GM21619 (cell line): Measurements from ENCODE around the gene DZIP3.
"Not testable (repeated sequence)": the region's sequence is repeated elsewhere in the genome, so short reads cannot be mapped to it uniquely, and the experiment has no call there.

Source experiments
- ATAC-seq: cut with Tn5 transposase; IDR thresholded peaks from one replicate; pipeline ENCODE4 v1.9.1; 2021; ENCODE audit not compliant: unreplicated experiment

Gene DZIP3

DNA sequence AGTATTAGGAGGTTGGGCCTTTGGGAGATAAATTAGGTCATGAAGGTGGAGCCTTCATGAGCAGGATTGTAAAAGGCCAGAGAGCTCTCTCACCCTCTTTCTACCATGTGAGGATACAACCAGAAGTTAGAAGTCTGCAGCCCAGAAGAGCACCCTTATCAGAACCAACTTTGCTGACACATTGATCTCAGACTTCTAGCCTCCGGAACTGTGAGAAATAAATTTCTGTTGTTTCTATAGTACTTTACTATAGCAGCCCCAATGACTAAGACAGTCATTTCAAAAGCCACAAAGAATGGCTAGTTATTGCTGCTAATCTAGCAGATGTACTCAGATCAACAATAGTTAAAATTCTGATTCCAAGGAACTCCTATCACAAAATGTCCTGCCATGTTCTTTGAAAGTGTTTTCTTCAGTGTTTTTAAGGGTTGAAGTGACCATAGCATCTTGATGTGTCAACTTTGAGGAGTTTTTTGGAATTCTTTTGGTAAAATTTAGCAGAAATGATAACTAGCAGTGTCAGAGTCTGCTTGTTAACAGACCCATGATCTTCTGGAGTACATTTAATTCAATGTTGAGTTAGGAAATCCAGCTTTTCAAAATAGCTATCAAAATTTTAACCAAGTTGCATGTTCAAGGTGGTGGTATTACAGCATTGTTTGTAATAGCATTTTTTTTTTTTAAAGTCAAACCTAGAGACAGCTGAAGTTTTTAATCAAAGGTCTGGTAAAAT is 10.3 kb downstream of the DZIP3 start:
- no peak for ATAC-seq

DNA sequence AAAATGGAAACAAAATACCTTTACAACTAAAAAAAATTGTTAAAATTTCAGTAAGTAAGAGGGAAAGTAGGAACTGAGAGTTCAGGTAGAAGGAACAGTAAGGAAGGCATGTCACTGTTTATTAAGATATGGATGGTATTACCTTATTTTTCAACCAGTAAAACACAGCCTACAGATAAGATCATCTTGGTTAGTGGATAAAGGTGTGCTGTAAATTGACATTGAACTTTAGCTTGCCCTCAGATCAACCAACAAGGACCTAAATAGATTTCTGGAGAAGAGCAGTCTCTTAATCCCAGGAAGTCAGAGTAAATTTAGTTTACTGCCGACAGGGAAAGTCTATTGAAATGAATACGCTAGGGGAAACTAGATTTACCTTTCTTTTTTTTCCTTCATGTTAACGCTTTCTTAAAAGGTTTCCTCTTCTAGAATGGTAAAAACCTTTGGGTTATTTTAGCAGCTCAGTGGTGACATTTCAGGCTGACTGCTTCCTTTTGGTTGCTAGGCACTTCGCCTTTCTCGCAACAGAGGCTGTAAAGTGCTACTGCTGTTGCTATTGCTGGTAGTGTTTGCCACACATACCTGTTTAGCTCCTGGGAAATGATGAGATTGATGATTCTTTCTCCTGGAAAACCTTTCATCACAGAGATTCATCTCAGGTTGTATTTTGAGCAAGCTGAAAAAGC is 12.9 kb downstream of the DZIP3 start:
- ATAC-seq, result peak; percentile 76

DNA sequence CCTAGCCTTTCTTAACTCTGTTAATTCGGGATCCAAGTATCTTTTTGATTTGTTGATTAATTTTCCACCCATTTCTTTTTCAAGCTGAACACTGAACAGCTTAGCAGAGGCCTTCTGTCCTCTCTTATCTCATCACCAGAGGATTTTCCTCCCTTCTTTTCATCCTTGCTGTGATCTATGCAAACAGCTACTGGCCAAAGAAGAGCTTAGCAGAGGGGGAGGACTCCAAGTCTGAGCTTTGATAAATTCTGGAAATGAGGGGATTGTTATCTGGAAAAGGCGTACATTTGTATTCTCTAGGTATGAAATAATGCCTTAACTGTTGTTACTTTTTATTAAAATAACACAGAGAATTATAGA is 13.4 kb downstream of the DZIP3 start:
- no peak for ATAC-seq

DNA sequence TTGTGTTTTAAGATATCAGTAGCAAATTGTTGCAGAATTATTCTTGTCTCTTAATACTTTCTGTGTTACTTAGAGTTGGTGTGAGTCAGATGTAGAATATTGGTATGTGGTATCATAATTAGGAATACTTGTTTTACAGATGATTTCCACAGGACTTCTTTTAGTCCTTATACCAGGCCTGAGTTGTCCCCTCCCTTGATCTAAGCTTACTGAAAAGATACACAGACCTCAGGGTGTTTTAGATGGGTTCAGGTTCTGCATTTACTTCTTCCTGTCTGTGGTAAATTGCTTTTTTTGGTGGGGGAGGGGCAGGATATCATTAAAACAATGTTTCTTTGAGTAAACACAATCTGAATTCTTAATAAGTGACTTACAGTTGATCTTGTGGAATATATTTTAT is 14.2 kb downstream of the DZIP3 start:
- ATAC-seq, result no peak

DNA sequence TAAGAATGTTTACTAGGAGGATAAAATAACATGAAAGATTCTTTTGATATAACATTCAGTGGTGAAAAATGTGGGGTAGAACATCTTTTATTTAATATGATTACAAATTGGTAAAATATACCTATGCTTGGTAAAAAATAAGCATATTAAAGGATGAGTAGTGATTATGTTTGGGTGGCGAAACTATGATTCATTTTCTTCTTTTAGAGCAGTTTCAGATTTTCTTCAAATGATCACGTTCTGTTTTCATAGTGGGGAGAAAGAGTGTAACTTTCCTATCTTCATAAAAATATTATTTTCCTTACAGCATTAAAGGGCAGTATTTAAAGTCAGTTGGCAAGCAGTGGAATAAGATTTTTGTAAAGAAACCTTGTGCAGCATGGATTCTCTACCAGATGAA is 15.5 kb downstream of the DZIP3 start:
- ATAC-seq, result no peak

DNA sequence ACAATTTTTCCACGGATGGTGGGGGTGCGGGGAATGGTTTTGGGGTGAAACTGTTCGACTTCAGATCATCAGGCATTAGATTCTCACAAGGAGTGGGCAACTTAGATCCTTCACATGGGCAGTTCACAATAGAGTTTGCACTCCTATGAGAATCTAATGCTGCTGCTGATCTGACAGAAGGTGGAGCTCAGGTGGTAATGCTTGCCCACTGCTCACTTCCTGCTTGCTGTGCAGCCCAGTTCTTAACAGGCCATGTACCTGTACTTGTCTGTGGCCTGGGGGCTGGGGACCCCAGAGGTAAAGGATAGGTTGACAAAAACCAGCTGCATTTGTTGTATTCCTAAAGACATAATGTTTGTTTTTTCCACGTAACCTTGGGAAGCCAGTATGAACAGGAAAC is 16.0 kb downstream of the DZIP3 start:
- no peak for ATAC-seq

DNA sequence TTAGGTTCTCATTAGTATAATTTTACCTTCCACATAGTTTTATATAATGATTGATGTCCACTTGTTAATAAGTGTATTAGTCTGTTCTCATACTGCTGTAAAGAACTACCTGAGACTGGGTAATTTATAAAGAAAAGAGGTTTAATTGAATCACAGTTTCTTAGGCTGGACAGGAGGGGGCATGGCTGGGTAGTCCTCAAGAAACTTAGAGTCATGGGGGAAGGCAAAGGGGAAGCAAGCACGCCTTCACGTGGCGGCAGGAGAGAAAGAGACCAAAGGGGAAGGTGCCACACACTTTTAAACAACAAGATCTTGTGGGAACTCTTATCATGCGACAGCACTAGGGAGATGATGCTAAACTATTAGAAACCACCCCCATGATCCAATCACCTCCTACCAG is 19.2 kb downstream of the DZIP3 start:
- no peak for ATAC-seq

DNA sequence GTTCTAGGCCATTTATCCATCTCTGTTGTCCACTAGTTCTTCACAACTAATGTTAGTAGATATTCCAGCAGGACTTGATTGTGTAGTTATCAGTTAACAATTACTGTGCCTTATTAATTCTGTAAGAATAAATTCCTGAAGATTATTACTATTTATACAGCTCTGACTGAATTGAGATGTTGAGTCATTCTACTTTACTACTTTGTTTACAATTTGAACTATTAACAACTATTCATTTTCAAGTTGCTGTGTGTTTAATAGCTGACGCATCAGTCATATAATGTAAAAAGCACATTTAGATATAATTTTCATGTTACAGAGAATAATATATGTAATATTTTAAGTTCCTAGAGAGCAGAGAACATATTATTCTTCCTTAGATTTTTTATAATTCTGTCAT is 21.1 kb downstream of the DZIP3 start:
- ATAC-seq, result no peak

DNA sequence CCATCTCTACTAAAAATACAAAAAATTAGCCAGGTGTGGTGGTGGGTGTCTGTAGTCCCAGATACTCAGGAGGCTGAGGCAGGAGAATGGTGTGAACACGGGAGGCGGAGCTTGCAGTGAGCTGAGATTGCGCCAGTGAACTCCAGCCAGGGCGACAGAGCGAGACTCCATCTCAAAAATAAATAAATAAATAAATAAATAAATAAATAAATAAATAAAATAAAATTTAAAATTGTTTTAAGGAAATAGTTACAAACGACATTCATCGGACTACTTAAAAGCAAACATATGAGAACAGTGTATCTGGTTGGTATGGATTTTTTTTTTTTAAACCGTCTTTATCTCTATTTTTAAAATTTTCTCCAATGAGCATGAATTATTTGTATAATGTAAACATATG is 26.6 kb downstream of the DZIP3 start:
- ATAC-seq, result not testable (repeated sequence)

DNA sequence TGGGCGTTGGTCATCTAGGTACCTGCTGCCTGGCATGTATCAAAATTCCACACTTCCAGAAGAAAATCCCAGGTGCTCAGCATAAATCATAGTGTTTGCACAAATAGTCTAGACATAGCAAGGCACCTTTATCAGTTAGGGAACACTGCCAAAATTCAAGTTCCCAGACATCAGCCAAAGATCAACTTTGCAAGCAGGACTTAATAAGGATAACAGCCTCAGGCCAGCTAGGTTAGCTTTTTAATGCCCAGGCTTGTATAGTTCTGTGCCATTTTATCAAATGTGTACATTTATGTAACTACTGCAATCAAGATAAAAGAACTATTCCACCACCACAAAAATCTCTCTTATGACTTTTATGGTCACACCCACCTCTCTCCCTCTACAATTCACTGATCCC is 30.7 kb downstream of the DZIP3 start:
- no peak for ATAC-seq

DNA sequence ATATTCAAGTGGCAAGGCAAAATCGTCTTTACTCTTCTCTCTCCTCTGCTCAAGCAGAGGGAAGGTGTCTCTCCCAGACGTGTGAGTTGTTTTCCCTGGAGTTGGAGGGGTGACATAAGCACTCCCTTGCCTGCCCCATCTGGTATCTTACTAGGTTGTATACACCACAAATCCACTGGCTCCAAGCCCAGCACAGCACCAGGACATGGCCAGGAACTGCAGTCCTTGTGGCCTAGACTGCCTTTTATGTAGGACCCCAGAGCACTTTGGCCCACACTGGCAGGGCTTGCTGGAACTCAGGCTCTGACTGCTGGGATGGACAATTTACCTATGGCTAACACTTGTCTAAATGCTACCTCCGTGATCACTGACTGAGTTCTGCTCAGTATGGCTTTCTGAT is 34.0 kb downstream of the DZIP3 start:
- no peak for ATAC-seq

DNA sequence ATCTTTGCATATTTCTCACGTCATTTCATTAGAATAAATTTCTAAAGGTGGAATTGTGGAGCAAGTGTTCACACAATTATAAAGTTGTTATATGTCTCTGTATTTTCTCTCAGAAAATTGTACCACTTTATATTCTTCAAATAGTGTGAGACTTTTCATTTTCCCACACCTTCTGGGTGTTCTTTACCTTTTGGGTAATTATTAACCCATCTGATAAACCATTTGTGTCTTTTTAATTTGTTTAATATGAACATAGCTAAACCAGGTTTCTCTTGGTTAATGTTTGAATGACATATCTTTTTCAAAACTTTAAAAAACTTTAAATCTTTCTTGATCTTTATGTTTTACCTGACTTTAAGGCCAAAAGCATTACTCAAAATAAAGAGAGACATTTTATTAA is 40.5 kb downstream of the DZIP3 start:
- no peak for ATAC-seq

DNA sequence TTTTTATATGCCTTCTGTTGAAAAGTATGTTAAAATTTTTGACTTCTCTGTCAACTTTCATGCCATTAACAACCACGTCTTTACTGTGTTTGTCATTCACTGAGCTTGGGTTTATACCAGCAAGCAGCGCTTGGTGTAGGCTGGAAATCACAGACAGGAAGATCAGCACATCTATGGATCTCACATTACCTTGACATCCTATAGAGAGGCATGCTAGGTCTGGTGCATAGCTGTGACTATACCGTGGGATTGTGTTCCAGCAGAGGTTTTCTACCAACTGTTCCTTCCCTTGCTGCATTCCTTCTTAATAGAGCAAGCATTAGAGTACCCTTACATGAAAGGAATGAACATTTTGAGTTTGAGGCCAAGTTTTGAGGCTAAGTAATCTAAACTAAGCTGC is 53.0 kb downstream of the DZIP3 start:
- no peak for ATAC-seq

DNA sequence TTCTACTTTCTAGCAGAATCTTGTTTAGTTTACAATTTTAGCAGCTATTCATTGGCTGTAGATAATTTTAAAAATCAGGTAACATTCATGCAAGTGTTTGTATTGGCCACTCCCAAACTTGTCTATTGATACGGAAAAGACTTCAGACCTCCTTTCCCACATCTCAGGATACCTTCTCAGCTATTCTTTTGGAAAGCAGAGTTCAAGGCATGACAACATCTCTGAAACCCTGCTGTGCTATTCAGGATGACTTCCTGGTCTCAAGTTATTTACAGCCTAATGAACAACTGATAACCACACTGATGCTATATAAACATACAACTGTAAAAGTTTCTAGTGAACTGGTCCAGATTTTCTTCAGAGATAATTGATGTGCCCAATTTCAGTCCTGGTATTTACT is 55.8 kb downstream of the DZIP3 start:
- no peak for ATAC-seq

DNA sequence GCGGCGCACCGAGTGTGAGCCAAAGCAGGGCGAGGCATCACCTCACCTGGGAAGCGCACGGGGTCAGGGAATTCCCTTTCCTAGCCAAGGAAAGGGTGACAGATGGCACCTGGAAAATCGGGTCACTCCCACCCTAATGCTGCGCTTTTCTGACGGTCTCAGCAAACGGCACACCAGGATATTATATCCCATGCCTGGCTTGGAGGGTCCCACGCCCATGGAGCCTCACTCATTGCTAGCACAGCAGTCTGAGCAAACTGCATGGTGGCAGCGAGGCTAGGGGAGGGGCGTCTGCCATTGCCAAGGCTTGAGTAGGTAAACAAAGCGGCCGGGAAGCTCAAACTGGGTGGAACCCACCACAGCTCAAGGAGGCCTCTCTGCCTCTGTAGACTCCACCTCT is 66.1 kb downstream of the DZIP3 start:
- not testable (repeated sequence) for ATAC-seq

DNA sequence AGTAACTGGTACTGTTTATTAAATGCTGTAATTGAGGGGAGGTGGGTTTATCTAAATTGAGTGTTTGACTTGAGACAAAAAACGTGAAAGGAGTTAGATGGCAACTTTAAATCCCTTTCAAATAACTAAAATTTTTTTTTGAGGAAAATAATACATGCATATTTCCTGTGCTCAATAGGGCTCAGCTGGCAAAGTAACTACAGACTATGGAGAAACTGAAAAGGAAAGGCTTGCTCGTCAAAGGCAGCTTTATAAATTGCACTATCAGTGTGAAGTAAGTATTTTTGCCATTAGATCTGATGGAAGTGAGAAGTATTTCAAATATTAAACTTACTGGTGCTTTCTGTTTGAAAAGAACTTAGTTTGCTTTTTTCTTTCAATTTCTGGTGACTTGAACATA is 72.2 kb downstream of the DZIP3 start:
- ATAC-seq, result no peak

DNA sequence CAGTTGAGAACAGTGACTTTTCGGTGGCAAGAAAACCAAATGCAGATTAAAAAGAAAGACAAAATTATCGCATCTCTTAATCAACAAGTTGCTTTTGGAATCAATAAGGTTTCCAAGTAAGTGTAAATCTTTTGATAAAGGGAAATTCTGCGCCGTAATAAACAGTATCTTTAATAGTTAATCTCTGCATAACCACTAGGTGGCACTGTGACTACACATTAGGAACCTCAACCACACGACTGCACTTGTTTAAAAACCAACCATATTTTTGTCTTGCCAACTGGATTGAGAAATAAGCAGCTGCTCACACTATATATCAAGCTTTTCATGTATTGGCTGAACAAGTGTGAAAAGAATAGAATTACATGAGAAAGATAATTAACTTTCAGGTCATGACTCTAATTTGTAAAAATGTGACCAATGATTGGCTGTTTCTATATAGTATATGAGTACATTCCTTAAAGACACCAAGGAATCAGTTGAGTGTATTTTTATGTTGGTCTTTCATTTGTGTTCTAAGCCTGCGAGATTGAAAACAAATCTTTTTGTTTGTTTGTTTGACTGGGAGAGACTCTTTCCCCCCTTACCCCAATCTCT is 72.7 kb downstream of the DZIP3 start:
- ATAC-seq, result peak; percentile 89

DNA sequence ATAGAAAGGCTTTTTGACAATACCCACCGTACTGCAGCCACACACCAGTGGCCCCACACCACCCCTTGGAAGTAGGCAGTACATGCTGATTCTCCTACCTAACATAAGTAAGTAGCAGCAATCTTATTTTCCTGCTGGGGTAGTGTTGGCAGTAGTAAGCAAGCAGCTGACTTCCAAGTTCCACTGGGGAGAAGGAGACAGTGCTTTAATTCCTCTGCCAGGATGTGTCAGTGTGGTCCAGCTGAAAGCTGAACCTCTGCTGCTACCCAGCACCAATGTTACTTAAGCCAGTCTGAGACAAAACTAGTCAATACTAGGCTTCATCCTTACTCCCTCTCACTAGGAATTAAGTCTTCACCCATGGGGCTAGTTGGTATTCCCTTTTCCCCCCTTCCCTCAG is 74.7 kb downstream of the DZIP3 start:
- ATAC-seq, result no peak

DNA sequence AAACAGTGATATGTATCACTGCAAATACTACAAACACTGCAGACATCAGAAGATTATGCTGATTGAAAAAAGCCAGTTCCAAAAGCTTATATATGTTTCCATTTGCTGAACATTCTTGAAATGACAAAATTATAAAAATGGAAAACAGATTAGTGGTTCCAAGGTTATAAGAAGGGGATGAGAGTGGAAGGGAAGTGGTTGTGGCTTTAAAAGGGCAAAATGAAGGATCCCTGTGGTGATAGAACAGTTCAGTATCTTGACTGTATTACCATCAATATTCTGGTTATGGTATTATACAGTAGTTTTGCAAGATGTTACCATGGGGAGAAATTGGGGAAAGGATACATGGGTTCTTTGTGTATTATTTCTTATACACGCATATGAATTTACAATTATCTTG is 77.8 kb downstream of the DZIP3 start:
- ATAC-seq, result no peak

DNA sequence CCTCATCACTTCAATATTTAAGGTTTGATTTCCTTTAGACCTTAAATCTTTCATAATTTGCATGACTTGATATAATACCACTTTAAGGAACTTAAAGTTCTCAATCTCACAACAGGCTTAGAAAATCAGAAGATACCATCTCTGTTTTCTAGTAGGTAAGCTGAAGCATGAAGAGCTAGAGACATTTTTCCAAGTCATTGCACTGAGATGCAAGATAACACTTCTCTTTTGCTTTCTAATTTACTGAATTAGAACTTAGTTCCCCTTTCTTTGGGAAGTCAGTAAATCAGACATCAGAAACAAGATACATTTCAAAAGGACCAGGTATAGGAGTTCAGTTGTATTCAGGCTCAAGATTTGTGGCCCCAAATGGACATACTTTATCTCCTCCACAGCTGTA is 79.7 kb downstream of the DZIP3 start:
- ATAC-seq, result no peak

DNA sequence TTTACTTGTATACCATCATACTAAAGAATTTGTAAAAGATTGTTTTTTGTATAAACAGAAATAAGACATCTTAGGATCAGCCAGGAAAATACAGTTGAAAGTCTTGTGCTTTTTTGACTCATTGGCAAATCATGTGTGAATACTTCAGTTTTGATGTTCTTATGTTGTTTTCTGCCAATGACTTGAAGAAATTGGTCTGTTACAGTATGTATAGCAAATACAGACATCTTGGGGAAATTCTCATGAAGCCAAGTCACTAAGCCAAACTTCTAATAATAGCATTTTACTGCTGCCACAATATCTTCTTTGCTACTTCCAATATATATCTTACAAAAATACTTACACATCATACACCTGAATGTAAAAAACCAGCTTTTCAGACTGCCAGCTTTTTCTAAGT is 83.2 kb downstream of the DZIP3 start:
- ATAC-seq, result no peak

DNA sequence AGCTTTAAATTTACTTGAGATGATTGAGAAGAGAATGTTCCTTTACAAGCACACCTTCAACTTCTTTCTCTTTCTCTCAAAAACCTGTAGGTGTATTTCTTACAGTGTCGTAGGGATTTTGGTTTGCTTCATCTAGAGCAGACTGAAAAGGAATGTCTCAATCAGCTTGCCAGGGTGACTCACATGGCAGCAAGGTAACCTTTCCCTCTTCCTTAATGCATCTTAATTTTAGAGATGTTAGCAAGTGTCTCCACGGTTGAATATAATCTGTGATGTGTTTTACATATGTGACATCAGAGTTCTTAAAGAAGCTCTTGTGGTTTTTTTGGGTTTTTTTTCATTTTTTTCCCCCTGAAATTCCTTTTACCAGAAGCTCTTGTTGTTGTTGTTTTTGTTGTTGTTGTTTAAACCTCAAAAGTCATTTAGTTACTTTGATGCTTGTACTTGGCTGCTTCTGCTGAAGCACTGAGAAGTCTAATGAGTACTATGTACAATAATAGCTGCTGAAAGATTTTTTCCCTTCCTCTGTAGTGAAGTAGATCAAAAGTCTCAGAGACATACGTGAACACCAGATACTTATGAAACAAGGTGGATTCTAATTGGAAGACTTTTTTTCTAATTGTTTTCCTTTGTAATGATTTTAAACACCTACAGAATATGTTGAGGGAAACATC is 84.6 kb downstream of the DZIP3 start:
- ATAC-seq, result no peak
